HepG2 (cell line): Measurements from ENCODE around the gene LEPROT. TPM values are rescaled to one million over a fixed set of nuclear protein-coding genes. Genes with fewer than 3 reads are reported as not detected.

Experiments
- ESRRA ChIP-seq: sonication (generic); formaldehyde crosslinking; IDR thresholded peaks from 2 replicates; pipeline ENCODE4 v1.5.1; 2020; ENCODE audit warnings: mild to moderate bottlenecking, low read depth, missing genetic modification reagents
- FOXA3 ChIP-seq: IDR thresholded peaks from 2 replicates; pipeline ENCODE4 v1.6.1; 2016; ENCODE audit warnings: missing genetic modification reagents, missing compliant biosample characterization
- GPN1 ChIP-seq: sonication (generic); formaldehyde crosslinking; IDR thresholded peaks from 2 replicates; pipeline ENCODE4 v1.5.1; 2020; ENCODE audit warnings: missing genetic modification reagents, borderline replicate concordance
- HMG20B ChIP-seq: conservative IDR thresholded peaks from 2 replicates; pipeline ENCODE4 v1.6.1; 2016; ENCODE audit warnings: missing genetic modification reagents, missing compliant biosample characterization
- KDM5A ChIP-seq: fragments of 200-600 bp; sonication (generic); IDR thresholded peaks from 2 replicates; pipeline ENCODE4 v1.7.0; 2018; ENCODE audit warnings: antibody characterized with exemption, mild to moderate bottlenecking, low read length, borderline replicate concordance
- MAF1 ChIP-seq: sonication (generic); formaldehyde crosslinking; IDR thresholded peaks from 2 replicates; pipeline ENCODE4 v1.5.0; 2020; ENCODE audit warnings: missing genetic modification reagents, borderline replicate concordance
- MAFF ChIP-seq: IDR thresholded peaks from 2 replicates; pipeline ENCODE4 v1.6.1; 2011; ENCODE audit warnings: low read depth, low read length, improper control_type of control experiment
- NAIF1 ChIP-seq: sonication (generic); formaldehyde crosslinking; IDR thresholded peaks from 2 replicates; pipeline ENCODE4 v1.5.0; 2020; ENCODE audit warnings: mild to moderate bottlenecking, missing genetic modification reagents, borderline replicate concordance
- NFIB ChIP-seq: sonication (generic); formaldehyde crosslinking; IDR thresholded peaks from 2 replicates; pipeline ENCODE4 v1.9.0; 2021; ENCODE audit warnings: missing genetic modification reagents, mild to moderate bottlenecking, borderline replicate concordance
- NRL ChIP-seq: sonication (generic); formaldehyde crosslinking; IDR thresholded peaks from 2 replicates; pipeline ENCODE4 v1.5.0; 2020; ENCODE audit warnings: missing genetic modification reagents, mild to moderate bottlenecking, moderate library complexity, borderline replicate concordance
- RBFOX2 ChIP-seq: fragments of 200-400 bp; formaldehyde crosslinking; IDR thresholded peaks from 2 replicates; pipeline ENCODE4 v1.6.1; 2017; ENCODE audit warnings: low read depth, mild to moderate bottlenecking, low read length
- REXO4 ChIP-seq: sonication (generic); formaldehyde crosslinking; IDR thresholded peaks from 2 replicates; pipeline ENCODE4 v1.8.0; 2022; ENCODE audit warnings: missing genetic modification reagents, mild to moderate bottlenecking, borderline replicate concordance
- TEAD2 ChIP-seq: sonication (generic); formaldehyde crosslinking; IDR thresholded peaks from 2 replicates; pipeline ENCODE4 v1.9.0; 2021; ENCODE audit warnings: missing genetic modification reagents
- TSC22D2 ChIP-seq: sonication (generic); formaldehyde crosslinking; IDR thresholded peaks from 2 replicates; pipeline ENCODE4 v1.5.1; 2020; ENCODE audit warnings: missing genetic modification reagents, mild to moderate bottlenecking, borderline replicate concordance
- ZFP37 ChIP-seq: sonication (generic); formaldehyde crosslinking; IDR thresholded peaks from 2 replicates; pipeline ENCODE4 v1.4.0; 2020; ENCODE audit warnings: missing genetic modification reagents, borderline replicate concordance
- ZNF251 ChIP-seq: sonication (generic); formaldehyde crosslinking; IDR thresholded peaks from 2 replicates; pipeline ENCODE4 v1.9.0; 2021; ENCODE audit warnings: mild to moderate bottlenecking, missing genetic modification reagents
- ZNF292 ChIP-seq: sonication (generic); formaldehyde crosslinking; IDR thresholded peaks from 2 replicates; pipeline ENCODE4 v1.8.1; 2022; ENCODE audit warnings: mild to moderate bottlenecking, low read depth, missing genetic modification reagents, borderline replicate concordance
- ZNF468 ChIP-seq: sonication (generic); formaldehyde crosslinking; IDR thresholded peaks from 2 replicates; pipeline ENCODE4 v1.8.0; 2022; ENCODE audit warnings: mild to moderate bottlenecking, moderate library complexity, missing genetic modification reagents
- polyA plus RNA-seq, 8 experiments: library from polyadenylated mRNA; depleted of rRNA in 3 of 8; stranded (reverse) in 7 of 8; unstranded in 1 of 8; fragments of >200 nt; fragmentation: Illumina TruSeq in 4 of 8; extraction: Trizol in 4 of 8; gene quantifications; 2 replicates each; pipeline versions ENCODE4 v1.2.1 to v1.2.3, GENCODE V29; 2011 to 2016; ENCODE audit warnings: low read depth in 4 of 8, missing spikeins in 1 of 8, mixed read lengths in 1 of 8; ENCODE audit not compliant: insufficient read depth in 1 of 8
- total RNA-seq, 5 experiments: library from RNA; depleted of rRNA; stranded (reverse); fragments of >200 nt; fragmentation: Illumina TruSeq; extraction: Trizol; gene quantifications; 2 replicates each; pipeline ENCODE4 v1.2.3, GENCODE V29; 2016; ENCODE audit warnings: low read depth in 1 of 5
- TF ChIP-seq, protein P1 (sequence below): sonication (generic); formaldehyde crosslinking; IDR thresholded peaks from 2 replicates; pipeline ENCODE4 v1.4.0; 2020; ENCODE audit warnings: missing genetic modification reagents, borderline replicate concordance
- TF ChIP-seq, protein P2 (sequence below): sonication (generic); formaldehyde crosslinking; IDR thresholded peaks from 2 replicates; pipeline ENCODE4 v1.5.1; 2020; ENCODE audit warnings: missing genetic modification reagents, mild to moderate bottlenecking, borderline replicate concordance
- TF ChIP-seq, protein P3 (sequence below): sonication (generic); formaldehyde crosslinking; IDR thresholded peaks from 2 replicates; pipeline ENCODE4 v1.5.0; 2020; ENCODE audit warnings: missing genetic modification reagents, mild to moderate bottlenecking, borderline replicate concordance
- TF ChIP-seq, protein P4 (sequence below): sonication (generic); formaldehyde crosslinking; conservative IDR thresholded peaks from 2 replicates; pipeline ENCODE4 v1.4.0; 2020; ENCODE audit warnings: missing genetic modification reagents

LEPROT gene
- total and polyA plus RNA-seq, 2 of the 13 experiments (the other 11 are each of a cell fraction or from before 2014, with no cell fraction given), result 36.8 to 51.4 TPM

DNA sequence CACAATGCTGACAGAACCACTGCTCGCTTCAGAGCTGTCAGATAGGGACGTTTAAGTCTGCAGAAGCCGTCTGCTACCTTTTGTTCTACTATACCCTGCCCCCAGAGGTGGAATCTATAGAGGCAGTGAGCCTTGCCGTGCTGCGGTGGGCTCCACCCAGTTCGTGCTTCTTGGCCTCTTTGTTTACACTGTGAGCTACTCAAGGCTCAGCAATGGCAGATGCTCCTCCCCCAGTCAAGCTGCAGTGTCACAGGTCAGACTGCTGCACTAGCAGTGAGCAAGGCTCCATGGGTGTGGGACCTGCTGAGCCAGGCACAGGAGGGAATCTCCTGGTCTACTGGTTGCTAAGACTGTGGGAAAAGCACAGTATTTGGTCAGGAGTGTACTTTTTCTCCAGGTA lies 47.1 kb downstream of the LEPROT start (continued):
- TF ChIP-seq, protein P1, sequence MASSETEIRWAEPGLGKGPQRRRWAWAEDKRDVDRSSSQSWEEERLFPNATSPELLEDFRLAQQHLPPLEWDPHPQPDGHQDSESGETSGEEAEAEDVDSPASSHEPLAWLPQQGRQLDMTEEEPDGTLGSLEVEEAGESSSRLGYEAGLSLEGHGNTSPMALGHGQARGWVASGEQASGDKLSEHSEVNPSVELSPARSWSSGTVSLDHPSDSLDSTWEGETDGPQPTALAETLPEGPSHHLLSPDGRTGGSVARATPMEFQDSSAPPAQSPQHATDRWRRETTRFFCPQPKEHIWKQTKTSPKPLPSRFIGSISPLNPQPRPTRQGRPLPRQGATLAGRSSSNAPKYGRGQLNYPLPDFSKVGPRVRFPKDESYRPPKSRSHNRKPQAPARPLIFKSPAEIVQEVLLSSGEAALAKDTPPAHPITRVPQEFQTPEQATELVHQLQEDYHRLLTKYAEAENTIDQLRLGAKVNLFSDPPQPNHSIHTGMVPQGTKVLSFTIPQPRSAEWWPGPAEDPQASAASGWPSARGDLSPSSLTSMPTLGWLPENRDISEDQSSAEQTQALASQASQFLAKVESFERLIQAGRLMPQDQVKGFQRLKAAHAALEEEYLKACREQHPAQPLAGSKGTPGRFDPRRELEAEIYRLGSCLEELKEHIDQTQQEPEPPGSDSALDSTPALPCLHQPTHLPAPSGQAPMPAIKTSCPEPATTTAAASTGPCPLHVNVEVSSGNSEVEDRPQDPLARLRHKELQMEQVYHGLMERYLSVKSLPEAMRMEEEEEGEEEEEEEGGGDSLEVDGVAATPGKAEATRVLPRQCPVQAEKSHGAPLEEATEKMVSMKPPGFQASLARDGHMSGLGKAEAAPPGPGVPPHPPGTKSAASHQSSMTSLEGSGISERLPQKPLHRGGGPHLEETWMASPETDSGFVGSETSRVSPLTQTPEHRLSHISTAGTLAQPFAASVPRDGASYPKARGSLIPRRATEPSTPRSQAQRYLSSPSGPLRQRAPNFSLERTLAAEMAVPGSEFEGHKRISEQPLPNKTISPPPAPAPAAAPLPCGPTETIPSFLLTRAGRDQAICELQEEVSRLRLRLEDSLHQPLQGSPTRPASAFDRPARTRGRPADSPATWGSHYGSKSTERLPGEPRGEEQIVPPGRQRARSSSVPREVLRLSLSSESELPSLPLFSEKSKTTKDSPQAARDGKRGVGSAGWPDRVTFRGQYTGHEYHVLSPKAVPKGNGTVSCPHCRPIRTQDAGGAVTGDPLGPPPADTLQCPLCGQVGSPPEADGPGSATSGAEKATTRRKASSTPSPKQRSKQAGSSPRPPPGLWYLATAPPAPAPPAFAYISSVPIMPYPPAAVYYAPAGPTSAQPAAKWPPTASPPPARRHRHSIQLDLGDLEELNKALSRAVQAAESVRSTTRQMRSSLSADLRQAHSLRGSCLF (CRISPR knock-in tag), result no peak
- TF ChIP-seq ZNF292 (peak; percentile 99), NAIF1 (CRISPR knock-in tag) (no peak), NFIB (CRISPR knock-in tag) (no peak), ESRRA (CRISPR knock-in tag) (no peak), ZNF468 (CRISPR knock-in tag) (no peak), TEAD2 (CRISPR knock-in tag) (no peak), ZFP37 (CRISPR knock-in tag) (no peak), GPN1 (CRISPR knock-in tag) (no peak), TSC22D2 (CRISPR knock-in tag) (no peak), REXO4 (CRISPR knock-in tag) (no peak), MAF1 (CRISPR knock-in tag) (no peak), FOXA3 (CRISPR knock-in tag) (peak; percentile 95), KDM5A (no peak), RBFOX2 (no peak), MAFF (no peak), ZNF251 (CRISPR knock-in tag) (no peak), HMG20B (CRISPR knock-in tag) (peak; percentile 85; the same call in 1 of the 2 replicates), NRL (no peak)
- TF ChIP-seq, protein P2, sequence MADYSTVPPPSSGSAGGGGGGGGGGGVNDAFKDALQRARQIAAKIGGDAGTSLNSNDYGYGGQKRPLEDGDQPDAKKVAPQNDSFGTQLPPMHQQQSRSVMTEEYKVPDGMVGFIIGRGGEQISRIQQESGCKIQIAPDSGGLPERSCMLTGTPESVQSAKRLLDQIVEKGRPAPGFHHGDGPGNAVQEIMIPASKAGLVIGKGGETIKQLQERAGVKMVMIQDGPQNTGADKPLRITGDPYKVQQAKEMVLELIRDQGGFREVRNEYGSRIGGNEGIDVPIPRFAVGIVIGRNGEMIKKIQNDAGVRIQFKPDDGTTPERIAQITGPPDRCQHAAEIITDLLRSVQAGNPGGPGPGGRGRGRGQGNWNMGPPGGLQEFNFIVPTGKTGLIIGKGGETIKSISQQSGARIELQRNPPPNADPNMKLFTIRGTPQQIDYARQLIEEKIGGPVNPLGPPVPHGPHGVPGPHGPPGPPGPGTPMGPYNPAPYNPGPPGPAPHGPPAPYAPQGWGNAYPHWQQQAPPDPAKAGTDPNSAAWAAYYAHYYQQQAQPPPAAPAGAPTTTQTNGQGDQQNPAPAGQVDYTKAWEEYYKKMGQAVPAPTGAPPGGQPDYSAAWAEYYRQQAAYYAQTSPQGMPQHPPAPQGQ (CRISPR knock-in tag), result no peak
- TF ChIP-seq, protein P3, sequence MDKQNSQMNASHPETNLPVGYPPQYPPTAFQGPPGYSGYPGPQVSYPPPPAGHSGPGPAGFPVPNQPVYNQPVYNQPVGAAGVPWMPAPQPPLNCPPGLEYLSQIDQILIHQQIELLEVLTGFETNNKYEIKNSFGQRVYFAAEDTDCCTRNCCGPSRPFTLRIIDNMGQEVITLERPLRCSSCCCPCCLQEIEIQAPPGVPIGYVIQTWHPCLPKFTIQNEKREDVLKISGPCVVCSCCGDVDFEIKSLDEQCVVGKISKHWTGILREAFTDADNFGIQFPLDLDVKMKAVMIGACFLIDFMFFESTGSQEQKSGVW (CRISPR knock-in tag), result no peak
- TF ChIP-seq, protein P4, sequence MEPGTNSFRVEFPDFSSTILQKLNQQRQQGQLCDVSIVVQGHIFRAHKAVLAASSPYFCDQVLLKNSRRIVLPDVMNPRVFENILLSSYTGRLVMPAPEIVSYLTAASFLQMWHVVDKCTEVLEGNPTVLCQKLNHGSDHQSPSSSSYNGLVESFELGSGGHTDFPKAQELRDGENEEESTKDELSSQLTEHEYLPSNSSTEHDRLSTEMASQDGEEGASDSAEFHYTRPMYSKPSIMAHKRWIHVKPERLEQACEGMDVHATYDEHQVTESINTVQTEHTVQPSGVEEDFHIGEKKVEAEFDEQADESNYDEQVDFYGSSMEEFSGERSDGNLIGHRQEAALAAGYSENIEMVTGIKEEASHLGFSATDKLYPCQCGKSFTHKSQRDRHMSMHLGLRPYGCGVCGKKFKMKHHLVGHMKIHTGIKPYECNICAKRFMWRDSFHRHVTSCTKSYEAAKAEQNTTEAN, result peak; percentile 53; the same call in 1 of the 2 replicates
